ENCODE data around the gene SYT1.

Gene SYT1

GRCh38 chr12:79454338-79454843 lies 589.8 kb downstream of the SYT1 start:
- DNase-seq, result peak; percentile 52

GRCh38 chr12:79455286-79455685 lies 590.7 kb downstream of the SYT1 start:
- no peak for DNase-seq

- DNase-seq, result no peak
Measured at GRCh38 chr12:79482323-79482722, 617.7 kb downstream of the SYT1 start.

DNA sequence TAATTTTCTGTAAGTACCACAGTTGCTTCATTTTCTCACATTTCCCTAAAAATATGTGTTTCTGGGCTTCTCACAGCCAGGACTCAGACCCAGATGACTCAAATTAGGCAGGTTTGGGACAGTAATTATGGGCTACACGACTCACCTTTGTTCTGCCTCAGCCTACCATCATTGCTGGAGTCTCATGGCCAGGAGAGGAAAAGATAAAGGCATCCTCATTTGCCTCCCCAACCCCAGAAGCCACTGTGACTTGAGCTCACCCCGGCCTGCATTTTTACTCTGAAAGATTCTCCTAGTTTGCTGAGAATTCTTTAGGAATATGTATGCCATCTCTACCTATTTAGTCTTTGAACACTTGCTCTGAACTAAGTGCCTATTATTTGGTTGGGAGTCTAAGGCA lies 618.3 kb downstream of the SYT1 start:
- DNase-seq, result no peak

DNA sequence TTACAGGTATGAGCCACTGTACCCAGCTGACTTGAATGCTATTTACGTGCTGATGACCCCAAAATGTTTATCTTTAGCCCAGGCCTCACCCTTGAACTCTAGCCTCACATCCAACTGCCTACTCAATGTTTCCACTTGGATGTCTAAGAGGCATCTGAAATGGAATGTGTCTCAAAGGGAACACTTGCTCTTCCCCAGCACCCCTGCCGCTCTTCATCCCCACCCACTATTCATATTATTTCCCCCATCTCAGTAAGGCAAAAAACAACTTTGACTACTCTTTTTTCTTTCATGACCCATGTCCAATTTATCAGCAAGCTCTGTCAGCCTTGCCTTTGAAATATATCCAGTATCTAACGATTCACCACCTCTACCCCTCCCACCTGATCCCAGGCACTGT lies 621.6 kb downstream of the SYT1 start:
- DNase-seq, result no peak

DNA sequence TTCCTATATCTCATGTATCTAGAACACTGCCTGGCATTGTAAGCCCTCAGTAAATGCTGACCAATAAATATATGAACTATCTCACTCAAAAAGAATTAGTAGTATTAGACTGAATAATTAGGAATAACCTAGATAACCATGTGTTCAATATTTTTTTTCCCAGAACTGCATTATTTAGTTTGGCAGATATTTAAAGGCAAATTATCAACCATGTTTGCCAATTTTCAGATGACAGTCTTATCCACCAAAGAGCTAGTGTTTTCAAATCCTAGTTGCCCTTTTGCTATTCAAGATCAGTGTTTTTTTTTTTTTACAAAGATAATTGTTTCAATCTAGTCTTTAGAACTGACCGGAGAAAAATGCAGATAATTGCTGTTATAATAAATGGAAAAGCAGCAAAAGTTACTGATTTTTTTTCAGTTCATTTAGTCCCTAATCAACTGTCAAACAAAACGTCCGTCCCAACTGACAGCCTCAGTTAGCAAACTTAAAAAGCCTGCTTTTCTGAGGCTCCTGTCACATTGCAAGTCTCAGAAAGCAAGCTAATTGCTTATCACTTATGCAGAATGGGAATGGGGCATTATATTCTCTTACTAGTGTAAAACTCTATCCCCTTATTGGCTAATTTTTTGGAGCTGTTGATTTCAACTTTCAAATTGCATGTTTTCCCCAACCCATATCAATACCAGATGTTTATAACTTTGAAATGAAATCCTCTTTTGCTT lies 623.0 kb downstream of the SYT1 start:
- no peak for DNase-seq

Data from fibroblast of skin of abdomen (primary cell).